ENCODE data around the gene TMEM125.

Gene TMEM125

GRCh38 chr1:43246466-43247213 lies 23.1 kb upstream of the TMEM125 start:
- no peak for DNase-seq (ENCODE audit: extremely low read depth in 1 of 2, low read depth in 1 of 2)

DNA sequence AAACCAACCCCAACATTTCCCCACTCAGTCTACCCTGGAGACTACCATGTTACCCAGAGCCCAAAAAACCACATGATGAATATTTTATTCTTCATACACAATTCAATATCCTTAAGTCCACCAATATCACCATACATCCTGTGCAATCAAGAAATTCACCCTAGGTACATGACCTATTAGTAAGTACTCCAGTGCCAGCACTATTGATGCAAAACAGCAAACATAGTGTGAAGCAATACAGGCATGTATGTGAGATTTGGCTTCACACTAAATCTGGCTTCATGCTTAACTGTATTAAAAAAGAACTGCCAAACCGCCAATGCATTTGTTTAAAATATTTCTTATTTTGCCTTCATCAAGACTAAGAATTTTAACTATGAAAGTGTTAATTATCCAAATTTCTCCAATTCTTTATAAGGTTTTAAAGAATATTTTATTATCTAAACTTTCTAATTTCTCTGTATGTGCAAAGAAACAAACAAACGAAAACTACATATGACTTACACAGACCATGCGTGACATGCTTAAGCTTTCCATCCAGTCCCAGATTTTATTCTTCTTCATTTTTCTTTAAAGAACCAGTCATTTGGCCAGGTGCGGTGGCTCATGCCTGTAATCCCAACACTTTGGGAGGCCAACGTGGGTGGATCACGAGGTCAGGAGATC lies 22.4 kb upstream of the TMEM125 start:
- DNase-seq (ENCODE audit: extremely low read depth in 1 of 2, low read depth in 1 of 2), result no peak

GRCh38 chr1:43250351-43250761 lies 19.4 kb upstream of the TMEM125 start:
- no peak for DNase-seq (ENCODE audit: extremely low read depth in 1 of 2, low read depth in 1 of 2)

GRCh38 chr1:43251024-43251423 lies 18.8 kb upstream of the TMEM125 start:
- DNase-seq (ENCODE audit: extremely low read depth in 1 of 2, low read depth in 1 of 2), result no peak

DNA sequence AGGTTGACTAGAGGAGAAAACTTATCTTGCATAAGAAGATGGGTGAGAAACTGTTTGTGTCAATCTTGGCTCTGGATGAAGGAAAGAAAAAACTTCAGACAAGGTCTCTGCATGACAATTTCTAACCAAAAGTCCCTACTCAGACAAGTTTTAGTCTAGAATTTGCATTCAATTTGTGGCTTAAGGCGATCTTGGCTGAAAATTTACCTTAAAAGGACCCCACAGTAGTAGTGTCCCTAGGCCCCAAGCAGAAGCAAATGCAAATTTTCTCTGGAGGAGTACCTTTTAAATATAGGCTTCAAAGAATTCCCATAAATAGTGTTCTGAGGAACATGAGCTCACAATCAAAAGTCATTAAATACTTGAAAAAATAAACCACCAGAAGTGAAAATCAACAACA lies 17.6 kb upstream of the TMEM125 start:
- DNase-seq (ENCODE audit: extremely low read depth in 1 of 2, low read depth in 1 of 2), result no peak

DNA sequence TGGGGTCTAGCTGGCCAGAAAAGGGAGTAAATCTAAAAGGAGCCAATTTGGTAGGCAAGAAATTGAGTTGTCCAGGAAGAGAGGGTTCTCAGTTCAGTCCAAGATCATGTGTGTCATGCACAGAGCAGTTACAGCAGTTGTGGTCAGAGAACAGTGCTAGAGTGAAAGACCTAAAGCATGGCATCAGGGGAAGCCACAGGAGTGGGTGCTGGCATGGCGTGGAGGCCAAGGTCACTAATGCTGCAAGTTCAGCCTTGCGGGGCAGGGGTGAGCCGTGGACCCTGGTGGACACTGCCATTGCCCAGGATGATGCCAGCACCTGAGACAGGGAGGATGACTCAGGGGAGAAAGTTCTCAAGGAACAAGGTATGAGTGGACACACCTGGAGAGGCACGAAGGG lies 16.6 kb upstream of the TMEM125 start:
- no peak for DNase-seq (ENCODE audit: extremely low read depth in 1 of 2, low read depth in 1 of 2)

GRCh38 chr1:43253876-43254275 lies 15.9 kb upstream of the TMEM125 start:
- no peak for DNase-seq (ENCODE audit: extremely low read depth in 1 of 2, low read depth in 1 of 2)

GRCh38 chr1:43255438-43256210 lies 14.2 kb upstream of the TMEM125 start:
- DNase-seq (ENCODE audit: extremely low read depth in 1 of 2, low read depth in 1 of 2), result no peak

GRCh38 chr1:43256675-43257570 lies 12.9 kb upstream of the TMEM125 start:
- no peak for DNase-seq (ENCODE audit: extremely low read depth in 1 of 2, low read depth in 1 of 2)

GRCh38 chr1:43258370-43258769 lies 11.4 kb upstream of the TMEM125 start:
- DNase-seq (ENCODE audit: extremely low read depth in 1 of 2, low read depth in 1 of 2), result no peak

- no peak for DNase-seq (ENCODE audit: extremely low read depth in 1 of 2, low read depth in 1 of 2)
Observed at GRCh38 chr1:43265431-43265830, 4.4 kb upstream of the TMEM125 start.

GRCh38 chr1:43266881-43267280 lies 2.9 kb upstream of the TMEM125 start:
- no peak for DNase-seq (ENCODE audit: extremely low read depth in 1 of 2, low read depth in 1 of 2)

DNA sequence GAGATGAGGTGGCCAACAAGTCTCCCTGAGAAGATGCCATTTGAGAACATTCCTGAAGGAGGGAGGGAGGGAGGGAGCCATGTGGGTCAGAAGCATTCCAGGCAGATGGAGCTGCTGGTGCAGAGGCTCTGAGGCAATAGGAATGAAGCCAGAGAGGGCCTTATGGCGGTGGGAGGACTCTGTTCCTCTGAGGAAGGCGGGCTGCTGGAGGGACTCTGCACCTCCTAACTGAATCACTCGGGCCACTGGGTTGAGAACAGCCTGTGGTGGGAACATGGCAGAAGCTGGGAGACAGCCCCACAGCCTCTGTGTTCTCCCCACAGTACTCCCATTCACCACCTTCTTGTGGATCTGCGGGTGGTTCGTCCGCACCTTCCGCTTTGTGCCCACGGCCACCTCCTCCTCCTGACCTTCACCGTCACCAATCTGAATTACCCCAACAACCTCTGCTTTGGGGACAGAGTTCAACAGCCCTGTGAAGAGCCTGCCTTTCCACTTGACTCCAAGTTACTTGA lies 2.4 kb upstream of the TMEM125 start:
- no peak for DNase-seq (ENCODE audit: extremely low read depth in 1 of 2, low read depth in 1 of 2)

- DNase-seq (ENCODE audit: extremely low read depth in 1 of 2, low read depth in 1 of 2), result no peak
Observed at GRCh38 chr1:43267818-43268425, 1.9 kb upstream of the TMEM125 start.

GRCh38 chr1:43270421-43271095 lies 775 bp downstream of the TMEM125 start:
- DNase-seq (ENCODE audit: extremely low read depth in 1 of 2, low read depth in 1 of 2), result no peak

DNA sequence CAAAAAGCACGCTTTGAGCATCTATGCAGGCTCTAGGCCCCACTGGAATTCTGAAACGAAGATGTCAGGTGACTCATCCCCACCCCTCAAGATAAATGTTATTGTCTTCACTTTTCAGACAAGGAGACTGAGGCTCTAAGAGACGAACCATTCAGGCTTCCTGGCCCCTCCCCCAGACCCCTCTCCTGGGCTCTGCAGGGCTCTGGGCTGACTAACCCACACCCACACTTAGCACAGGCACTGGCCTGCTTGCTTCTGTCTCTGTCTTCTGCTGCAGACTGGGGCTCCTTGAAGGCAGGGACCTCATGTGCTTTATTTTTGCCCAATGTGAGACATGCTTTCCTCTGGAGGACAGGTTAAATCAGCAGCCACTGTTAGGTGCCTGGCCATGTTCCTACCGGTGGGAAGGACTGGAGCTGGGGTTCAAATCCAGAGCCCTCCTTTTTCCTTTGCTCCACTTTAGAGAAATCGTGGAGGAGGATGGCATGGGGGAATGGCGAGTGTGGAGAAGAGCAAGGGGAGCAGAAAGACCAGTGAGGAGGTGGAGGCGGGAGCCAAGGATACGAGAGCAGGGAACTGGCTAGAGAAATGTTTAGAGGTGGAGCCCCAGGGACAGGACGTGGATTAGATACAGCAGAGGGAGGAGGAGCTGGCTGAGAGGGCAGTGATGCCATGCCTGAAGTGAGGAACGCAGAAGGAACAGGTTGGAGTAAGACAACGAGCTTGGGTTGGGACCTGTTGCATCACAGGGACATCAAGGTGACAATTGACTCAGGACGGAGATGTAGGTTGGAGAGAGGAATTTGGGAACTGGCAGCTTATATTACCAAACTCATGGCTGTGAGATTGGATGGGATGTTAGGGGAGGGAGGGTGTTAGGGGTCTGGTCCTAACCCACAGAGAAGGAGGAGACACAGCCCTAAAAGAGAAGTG lies 1.7 kb downstream of the TMEM125 start:
- DNase-seq (ENCODE audit: extremely low read depth in 1 of 2, low read depth in 1 of 2), result no peak

- no peak for DNase-seq (ENCODE audit: extremely low read depth in 1 of 2, low read depth in 1 of 2)
Observed at GRCh38 chr1:43272161-43272560, 2.4 kb downstream of the TMEM125 start.

Measured in activated CD8-positive, alpha-beta memory T cell treated with anti-CD3 and anti-CD28 coated beads for 1 hour (primary cell).